Hypothalamus (tissue), 51 donors: Measurements from ENCODE around the gene TMEM217.

ENCODE experiments used
- DNase-seq, 51 donors: peaks; one replicate each; lab custom pipeline; 2025; lab: John Stamatoyannopoulos, UW

Gene TMEM217

GRCh38 chr6:37280162-37280887 lies 22.4 kb upstream of the TMEM217 start:
- no peak for DNase-seq

GRCh38 chr6:37279366-37280134 lies 21.6 kb upstream of the TMEM217 start:
- no peak for DNase-seq

GRCh38 chr6:37277001-37277409 lies 19.1 kb upstream of the TMEM217 start:
- DNase-seq, result no peak

- no peak for DNase-seq
Observed at GRCh38 chr6:37275350-37275749, 17.4 kb upstream of the TMEM217 start.

- DNase-seq, result no peak
Observed at GRCh38 chr6:37273690-37274089, 15.7 kb upstream of the TMEM217 start.

GRCh38 chr6:37272834-37273566 lies 15.1 kb upstream of the TMEM217 start:
- no peak for DNase-seq

GRCh38 chr6:37269105-37269504 lies 11.2 kb upstream of the TMEM217 start:
- DNase-seq, result no peak

GRCh38 chr6:37265860-37266259 lies 7.9 kb upstream of the TMEM217 start:
- no peak for DNase-seq

GRCh38 chr6:37265001-37265400 lies 7.1 kb upstream of the TMEM217 start:
- no peak for DNase-seq

GRCh38 chr6:37262446-37263026 lies 4.6 kb upstream of the TMEM217 start:
- DNase-seq, result no peak

GRCh38 chr6:37261198-37261597 lies 3.3 kb upstream of the TMEM217 start:
- DNase-seq, result no peak

GRCh38 chr6:37260444-37260843 lies 2.5 kb upstream of the TMEM217 start:
- no peak for DNase-seq

GRCh38 chr6:37260040-37260439 lies 2.1 kb upstream of the TMEM217 start:
- DNase-seq, result no peak

- no peak for DNase-seq
Observed at GRCh38 chr6:37259191-37259590, 1.2 kb upstream of the TMEM217 start.

GRCh38 chr6:37258405-37259105 lies 611 bp upstream of the TMEM217 start:
- DNase-seq, result no peak

- DNase-seq, result no peak
Observed at GRCh38 chr6:37257320-37257633, 667 bp downstream of the TMEM217 start.

- DNase-seq, result no peak
Observed at GRCh38 chr6:37256692-37257319, 1.1 kb downstream of the TMEM217 start.

- no peak for DNase-seq
Observed at GRCh38 chr6:37254881-37255280, 3.1 kb downstream of the TMEM217 start.

GRCh38 chr6:37253486-37254007 lies 4.4 kb downstream of the TMEM217 start:
- DNase-seq, result no peak

- DNase-seq, result no peak
Observed at GRCh38 chr6:37251211-37251780, 6.6 kb downstream of the TMEM217 start.
